Esophagus (tissue), 2 donors: ENCODE data around the gene TMC1. TPM values are rescaled to one million over a fixed set of nuclear protein-coding genes. Genes with fewer than 3 reads are reported as not detected.

Source experiments
- H3K27ac ChIP-seq, 2 donors: one replicate each; pipeline ENCODE4 v1.5.1; 2013; ENCODE audit warnings: low read depth in 2 of 2, mild to moderate bottlenecking in 2 of 2, inconsistent platforms in 1 of 2, low read length in 1 of 2, moderate library complexity in 1 of 2
- H3K27me3 ChIP-seq, 2 donors: one replicate each; pipeline ENCODE4 v1.6.1; 2013; ENCODE audit warnings: low read length in 2 of 2, control low read depth in 1 of 2, mild to moderate bottlenecking in 1 of 2; ENCODE audit not compliant: insufficient read depth in 2 of 2, control insufficient read depth in 1 of 2
- H3K36me3 ChIP-seq, 2 donors: one replicate each; pipeline ENCODE4 v1.6.1; 2013; ENCODE audit warnings: low read length in 1 of 2; ENCODE audit not compliant: control insufficient read depth in 2 of 2, insufficient read depth in 2 of 2
- H3K4me1 ChIP-seq, 2 donors: one replicate each; pipeline ENCODE4 v1.6.1; 2013; ENCODE audit warnings: low read length in 1 of 2; ENCODE audit not compliant: control insufficient read depth in 2 of 2, insufficient read depth in 2 of 2
- H3K4me3 ChIP-seq, 2 donors: one replicate each; pipeline ENCODE4 v1.5.1; 2013; ENCODE audit warnings: low read length in 2 of 2, mild to moderate bottlenecking in 2 of 2, low read depth in 1 of 2, moderate library complexity in 1 of 2
- H3K9me3 ChIP-seq, 2 donors: one replicate each; pipeline ENCODE4 v1.6.1; 2013; ENCODE audit warnings: mild to moderate bottlenecking in 2 of 2, low read depth in 1 of 2, low read length in 1 of 2, moderate library complexity in 1 of 2; ENCODE audit not compliant: control insufficient read depth in 2 of 2, insufficient read depth in 1 of 2
- WGBS, 2 donors: extraction: QIAGEN DNeasy Blood & Tissue Kit; methylation state at CpG; one replicate each; pipeline ENCODE4 v1.1.7; 2013; 5-methylcytosine and 5-hydroxymethylcytosine counted together
- polyA plus RNA-seq, 2 donors: library from polyadenylated mRNA; stranded (reverse); fragments of 200-250 nt; gene quantifications; one replicate each; pipeline ENCODE4 v1.2.3, GENCODE V29; 2013
- donor health status: healthy with polysubstance abuse.
- donor health status: Bipolar disorder and iron deficiency.

The TMC1 gene
- polyA plus RNA-seq, 2 donors = 6.1 to 10.3 TPM

DNA sequence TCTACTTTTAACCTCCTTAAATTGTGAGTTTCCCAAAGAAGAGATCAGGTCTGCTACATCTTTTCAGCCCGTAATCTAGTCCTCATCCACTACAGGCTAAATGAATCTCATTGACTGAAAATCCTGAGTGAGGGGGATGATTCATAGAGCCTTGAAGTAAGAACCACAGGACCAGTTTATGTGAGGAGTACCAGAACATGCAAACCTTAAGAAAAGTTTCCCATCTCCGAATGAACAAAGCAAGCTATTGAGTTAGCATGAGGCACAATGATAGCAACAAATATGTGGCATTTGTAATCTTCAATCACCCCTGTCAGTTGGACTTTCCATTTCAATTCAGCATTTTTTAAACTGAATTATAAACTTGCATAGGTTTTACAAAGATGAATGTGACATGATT lies 234.4 kb downstream of the TMC1 start:
- 89 to 94% methylated on average over 2 of the region's 2 CpGs for WGBS, 2 donors
- H3K36me3 ChIP-seq = no peaks in the 10 kb centered on the region
- no peak overlapping the region for H3K27ac ChIP-seq
- H3K27me3 ChIP-seq = peaks cover 0 to 4% of the 10 kb centered on the region in 2 donors
- H3K4me3 ChIP-seq = no peak overlapping the region
- H3K4me1 ChIP-seq = no peaks in the 10 kb centered on the region
- no peaks in the 10 kb centered on the region for H3K9me3 ChIP-seq

GRCh38 chr9:72758944-72759343 lies 237.5 kb downstream of the TMC1 start:
- H3K27me3 ChIP-seq = peaks cover 0 to 4% of the 10 kb centered on the region in 2 donors
- H3K9me3 ChIP-seq = no peaks in the 10 kb centered on the region
- H3K4me3 ChIP-seq = no peak overlapping the region
- no peak overlapping the region for H3K27ac ChIP-seq
- no peaks in the 10 kb centered on the region for H3K36me3 ChIP-seq
- WGBS, 2 donors = 84 to 86% methylated on average over 4 of the region's 4 CpGs
- H3K4me1 ChIP-seq = no peaks in the 10 kb centered on the region

DNA sequence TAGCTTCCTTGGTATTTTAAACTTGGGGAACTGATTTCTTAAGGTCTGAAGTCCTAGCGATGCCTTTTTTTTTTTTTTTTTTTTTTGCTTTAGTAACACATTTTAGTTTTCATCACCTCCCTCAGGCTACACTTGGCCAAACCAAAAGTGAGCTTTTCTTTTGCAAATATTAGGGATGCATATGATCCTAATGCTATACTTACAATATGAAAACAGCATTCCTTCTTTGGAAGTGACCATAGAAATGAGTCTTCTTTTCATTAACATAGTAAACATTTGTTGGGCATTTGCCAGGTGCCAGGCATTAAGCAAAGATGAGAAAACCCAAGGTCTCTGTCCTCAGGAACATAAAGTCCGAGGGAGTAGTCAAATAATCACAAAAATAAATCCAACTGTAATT lies 241.6 kb downstream of the TMC1 start:
- Histone ChIP-seq H3K4me3 (no peak overlapping the region), H3K27ac (no peak overlapping the region), H3K9me3 (no peaks in the 10 kb centered on the region), H3K36me3 (no peaks in the 10 kb centered on the region), H3K27me3 (peaks cover 2 to 4% of the 10 kb centered on the region in 2 donors), H3K4me1 (no peaks in the 10 kb centered on the region)
- 72 to 79% methylated on average over 2 of the region's 2 CpGs for WGBS, 2 donors

GRCh38 chr9:72769546-72769945 lies 248.1 kb downstream of the TMC1 start:
- H3K4me1 ChIP-seq = no peaks in the 10 kb centered on the region
- no peak overlapping the region for H3K27ac ChIP-seq
- 75 to 82% methylated on average over 5 of the region's 5 CpGs for WGBS, 2 donors
- H3K4me3 ChIP-seq = no peak overlapping the region
- no peaks in the 10 kb centered on the region for H3K9me3 ChIP-seq
- peaks cover 0 to 2% of the 10 kb centered on the region in 2 donors for H3K27me3 ChIP-seq
- no peaks in the 10 kb centered on the region for H3K36me3 ChIP-seq

DNA sequence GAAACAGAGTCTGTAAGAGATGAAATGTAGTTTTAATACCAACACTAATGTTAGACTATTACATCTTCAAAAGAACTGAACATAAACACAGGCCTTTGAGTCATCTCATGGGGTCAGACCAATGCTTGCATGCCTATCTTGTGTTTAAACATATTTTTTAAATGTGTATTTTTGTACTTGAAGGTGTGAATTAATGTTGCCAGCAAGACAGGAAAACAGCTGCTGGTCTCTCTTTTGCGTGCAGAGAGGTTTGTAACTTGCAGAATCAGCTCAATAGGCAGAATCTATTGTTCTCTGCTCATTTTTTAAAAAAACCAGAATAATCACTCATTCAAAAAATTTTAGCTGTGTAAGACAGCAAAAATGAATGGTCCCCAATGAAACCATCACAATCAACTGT lies 251.3 kb downstream of the TMC1 start:
- 71 to 78% methylated on average over 1 of the region's 1 CpG for WGBS, 2 donors
- Histone ChIP-seq H3K36me3 (no peaks in the 10 kb centered on the region), H3K4me3 (no peak overlapping the region), H3K9me3 (no peaks in the 10 kb centered on the region), H3K4me1 (no peaks in the 10 kb centered on the region), H3K27ac (no peak overlapping the region), H3K27me3 (no peaks in the 10 kb centered on the region)

DNA sequence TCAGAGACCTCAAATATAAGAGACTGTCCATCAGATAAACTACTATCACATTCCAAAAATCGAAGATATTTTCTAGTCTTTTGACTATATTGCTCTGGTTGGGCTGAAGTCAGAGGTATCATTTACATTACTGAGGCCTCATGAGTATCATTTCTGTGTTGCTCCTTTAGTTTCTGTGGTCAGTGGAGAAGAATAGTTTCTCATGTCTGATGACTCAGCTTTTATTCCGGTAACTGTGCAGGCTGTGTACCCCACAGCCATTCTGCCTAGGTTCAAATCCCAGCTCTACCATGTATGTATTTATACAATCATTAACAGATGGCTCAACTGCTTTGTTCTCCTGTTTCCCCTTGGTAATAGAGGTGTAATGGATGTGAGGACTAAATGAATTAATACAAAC lies 252.2 kb downstream of the TMC1 start:
- Histone ChIP-seq H3K27me3 (no peaks in the 10 kb centered on the region), H3K4me1 (no peaks in the 10 kb centered on the region), H3K9me3 (no peaks in the 10 kb centered on the region), H3K36me3 (no peaks in the 10 kb centered on the region), H3K27ac (no peak overlapping the region), H3K4me3 (no peak overlapping the region)
- WGBS, 2 donors = 66 to 73% methylated on average over 2 of the region's 2 CpGs

GRCh38 chr9:72775570-72775969 lies 254.2 kb downstream of the TMC1 start:
- H3K36me3 ChIP-seq = no peaks in the 10 kb centered on the region
- no peaks in the 10 kb centered on the region for H3K9me3 ChIP-seq
- H3K4me3 ChIP-seq = no peak overlapping the region
- H3K27me3 ChIP-seq = no peaks in the 10 kb centered on the region
- no peak overlapping the region for H3K27ac ChIP-seq
- H3K4me1 ChIP-seq = no peaks in the 10 kb centered on the region
- 67 to 71% methylated on average over 3 of the region's 3 CpGs for WGBS, 2 donors

GRCh38 chr9:72779614-72780013 lies 258.2 kb downstream of the TMC1 start:
- H3K9me3 ChIP-seq = no peaks in the 10 kb centered on the region
- H3K27me3 ChIP-seq = no peaks in the 10 kb centered on the region
- no peak overlapping the region for H3K27ac ChIP-seq
- no peak overlapping the region for H3K4me3 ChIP-seq
- no peaks in the 10 kb centered on the region for H3K36me3 ChIP-seq
- H3K4me1 ChIP-seq = no peaks in the 10 kb centered on the region

GRCh38 chr9:72786948-72787347 lies 265.5 kb downstream of the TMC1 start:
- no peaks in the 10 kb centered on the region for H3K36me3 ChIP-seq
- H3K27ac ChIP-seq = no peak overlapping the region
- H3K4me3 ChIP-seq = no peak overlapping the region
- H3K4me1 ChIP-seq = no peaks in the 10 kb centered on the region
- no peaks in the 10 kb centered on the region for H3K9me3 ChIP-seq
- H3K27me3 ChIP-seq = no peaks in the 10 kb centered on the region

GRCh38 chr9:72788966-72789735 lies 267.7 kb downstream of the TMC1 start:
- H3K4me3 ChIP-seq = no peak overlapping the region
- H3K9me3 ChIP-seq = no peaks in the 10 kb centered on the region
- H3K4me1 ChIP-seq = no peaks in the 10 kb centered on the region
- no peak overlapping the region for H3K27ac ChIP-seq
- H3K36me3 ChIP-seq = no peaks in the 10 kb centered on the region
- no peaks in the 10 kb centered on the region for H3K27me3 ChIP-seq
- WGBS, 2 donors = 50 to 52% methylated on average over 5 of the region's 5 CpGs
